ENCODE results near the gene ALDH9A1.
"Not testable (repeated sequence)": the region's sequence is repeated elsewhere in the genome, so short reads cannot be mapped to it uniquely, and the experiment has no call there.

The ALDH9A1 gene

GRCh38 chr1:165695031-165695430 lies 3.3 kb downstream of the ALDH9A1 start:
- no peak for DNase-seq (ENCODE audit: low read depth)
- no peak overlapping the region for H3K4me3 ChIP-seq (ENCODE audit: low read depth, low read length)

GRCh38 chr1:165688046-165688445 lies 10.3 kb downstream of the ALDH9A1 start:
- no peak for DNase-seq (ENCODE audit: low read depth)
- H3K4me3 ChIP-seq (ENCODE audit: low read depth, low read length): no peak overlapping the region

GRCh38 chr1:165686971-165687433 lies 11.4 kb downstream of the ALDH9A1 start:
- DNase-seq (ENCODE audit: low read depth): no peak
- no peak overlapping the region for H3K4me3 ChIP-seq (ENCODE audit: low read depth, low read length)

DNA sequence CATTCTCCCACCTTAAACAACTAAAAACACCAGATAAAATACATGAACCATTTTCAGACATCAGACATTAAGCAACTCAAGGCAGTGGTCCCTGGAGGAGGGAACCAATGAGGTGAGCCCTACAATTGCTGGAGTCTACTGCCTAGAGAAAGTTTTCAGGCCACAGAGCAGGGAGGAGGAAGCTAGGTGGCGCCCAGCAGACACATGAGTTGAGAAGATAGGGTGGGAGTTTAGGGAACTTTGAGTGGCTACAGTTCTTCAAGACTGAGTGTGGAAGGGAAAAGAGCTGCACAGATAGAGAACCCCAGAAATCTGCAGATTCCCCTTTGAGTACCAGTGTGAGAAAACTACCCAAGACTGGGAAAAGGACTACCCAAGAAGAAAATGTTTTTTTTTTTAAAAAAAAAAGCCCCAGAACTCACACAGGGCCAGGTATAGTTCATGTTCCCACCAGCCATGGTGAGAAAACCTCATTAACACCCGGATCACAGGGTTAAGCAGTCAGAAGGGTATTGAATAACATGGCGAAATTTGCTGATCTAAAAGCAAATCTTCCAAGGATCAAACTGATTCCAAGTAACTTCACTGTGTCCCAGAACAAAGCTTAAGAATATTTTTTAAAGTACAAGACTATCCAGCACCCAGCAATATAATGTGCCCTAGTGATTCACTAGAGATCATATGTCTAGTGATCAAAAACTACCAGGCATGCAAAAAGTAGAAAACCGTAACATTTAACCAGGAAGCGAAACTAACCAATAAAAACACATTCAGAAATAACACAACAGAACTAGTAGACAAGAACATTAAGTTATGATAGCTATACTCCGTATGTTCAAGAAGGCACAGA lies 12.0 kb downstream of the ALDH9A1 start:
- no peak for DNase-seq (ENCODE audit: low read depth)
- no peak overlapping the region for H3K4me3 ChIP-seq (ENCODE audit: low read depth, low read length)

DNA sequence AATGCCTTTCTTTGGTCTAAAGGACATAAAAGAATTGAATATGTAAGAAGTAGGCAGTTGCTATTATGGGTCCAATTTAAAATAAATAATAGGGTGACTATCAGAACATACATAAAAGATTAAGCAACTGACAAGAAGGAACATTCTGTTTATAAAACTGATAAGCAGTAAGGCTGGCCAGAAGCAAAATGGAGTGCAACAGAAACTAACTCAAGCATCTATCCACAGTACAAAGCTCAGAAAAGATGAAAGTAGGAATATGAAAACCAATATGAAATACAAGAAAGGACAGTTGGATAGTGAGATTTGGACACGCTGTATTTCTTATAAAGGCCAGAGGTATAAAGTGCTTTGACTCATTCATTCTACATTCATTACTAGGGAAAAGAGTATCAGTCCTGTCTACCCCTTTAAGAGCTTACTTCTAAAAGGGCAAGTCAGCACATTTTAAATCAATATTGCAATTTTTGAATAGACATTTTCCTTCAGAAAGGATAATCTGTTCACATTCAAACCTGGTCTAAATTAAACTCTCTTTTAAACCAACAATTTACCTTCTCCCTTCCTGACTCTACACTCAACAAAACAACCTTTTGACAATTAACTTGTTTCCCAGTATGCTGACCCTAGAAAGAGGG lies 14.4 kb downstream of the ALDH9A1 start:
- DNase-seq (ENCODE audit: low read depth): no peak
- H3K4me3 ChIP-seq (ENCODE audit: low read depth, low read length): no peak overlapping the region

DNA sequence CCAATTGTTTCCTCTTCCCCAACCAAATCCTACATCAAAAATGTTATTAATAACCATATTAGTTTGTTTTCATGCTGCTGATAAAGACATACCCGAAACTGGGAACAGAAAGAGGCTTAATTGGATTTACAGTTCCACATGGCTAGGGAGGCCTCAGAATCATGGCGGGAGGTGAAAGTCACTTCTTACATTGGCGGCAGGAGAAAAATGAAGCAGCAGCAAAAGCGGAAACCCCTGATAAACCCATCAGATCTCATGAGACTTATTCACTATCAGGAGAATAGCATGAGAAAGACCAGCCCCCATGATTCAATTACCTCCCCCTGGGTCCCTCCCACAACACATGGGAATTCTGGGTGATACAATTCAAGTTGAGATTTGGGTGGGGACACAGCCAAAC lies 17.6 kb downstream of the ALDH9A1 start:
- DNase-seq (ENCODE audit: low read depth): not testable (repeated sequence)

DNA sequence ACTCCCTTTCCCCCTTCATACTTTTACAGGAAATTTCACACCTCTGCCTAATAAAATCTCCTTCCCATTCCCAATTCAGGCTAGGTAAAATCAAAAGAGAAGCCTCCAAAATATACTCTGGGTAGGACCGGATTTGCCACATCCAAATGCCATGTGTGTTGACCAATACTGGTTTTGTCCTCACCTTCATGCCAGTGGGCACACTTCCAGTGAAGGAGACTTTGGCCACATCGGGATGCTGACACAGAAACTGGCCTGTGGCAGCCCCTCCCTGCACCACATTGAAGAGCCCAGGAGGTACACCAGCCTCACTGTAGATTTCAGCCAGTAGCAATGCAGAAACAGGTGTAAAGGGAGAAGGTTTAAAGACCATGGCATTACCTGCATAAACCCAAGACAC lies 18.1 kb downstream of the ALDH9A1 start:
- DNase-seq (ENCODE audit: low read depth): no peak
- no peak overlapping the region for H3K4me3 ChIP-seq (ENCODE audit: low read depth, low read length)

More for the DNA sequence above, 17.6 kb downstream of the ALDH9A1 start:
- H3K4me3 ChIP-seq (ENCODE audit: low read depth, low read length): not testable (repeated sequence)

DNA sequence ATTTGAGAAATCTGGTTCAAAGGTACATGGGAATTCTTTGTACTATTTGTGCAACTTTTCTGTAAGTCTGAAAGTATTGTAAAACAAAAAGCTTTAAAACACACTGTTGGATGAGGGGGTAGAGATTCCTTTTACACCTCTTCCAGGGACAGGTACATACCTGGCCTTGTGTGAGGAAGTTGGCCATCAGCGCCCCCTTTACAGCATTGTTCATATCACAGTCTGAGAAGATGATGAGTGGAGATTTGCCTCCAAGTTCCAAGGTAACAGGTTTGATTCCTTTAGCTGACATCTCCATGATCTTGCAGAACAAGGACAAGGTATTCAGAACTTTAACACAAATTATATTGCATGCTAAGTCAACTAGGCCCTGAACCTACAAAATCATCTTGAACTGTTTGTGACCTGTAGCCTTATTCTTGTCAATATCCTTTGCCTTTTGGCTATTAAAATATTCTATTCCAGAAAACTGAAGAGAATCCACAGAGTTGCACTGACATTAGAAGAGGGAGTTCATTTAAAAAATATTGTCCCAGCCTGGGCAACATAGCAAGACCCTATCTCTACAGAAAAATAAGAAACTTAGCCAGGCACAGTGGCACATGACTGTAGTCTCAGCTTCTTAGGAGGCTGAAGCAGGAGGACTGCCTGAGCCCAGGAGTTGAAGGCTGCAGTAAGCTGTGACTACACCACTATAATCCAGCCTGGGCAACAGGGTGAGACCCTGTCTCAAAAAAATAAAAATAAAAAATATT lies 18.9 kb downstream of the ALDH9A1 start:
- H3K4me3 ChIP-seq (ENCODE audit: low read depth, low read length): no peak overlapping the region
- no peak for DNase-seq (ENCODE audit: low read depth)

DNA sequence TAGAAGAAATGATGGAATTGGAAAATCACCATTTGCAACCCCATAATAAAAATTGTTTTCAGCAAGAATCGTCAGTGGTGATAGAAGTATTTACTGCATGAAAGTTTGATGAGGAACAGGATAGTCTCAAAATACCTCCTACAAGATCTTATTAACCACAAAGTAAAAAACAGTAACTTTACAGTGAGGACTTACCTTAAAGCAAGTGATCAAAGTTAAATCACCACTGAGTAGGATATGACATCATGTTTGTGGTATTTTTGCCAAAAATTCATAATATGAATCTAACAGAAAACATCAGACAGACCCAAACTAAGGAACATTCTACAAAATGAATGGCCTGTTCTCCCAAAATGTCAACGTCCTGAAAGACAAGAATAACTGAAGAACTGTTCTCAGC lies 19.9 kb downstream of the ALDH9A1 start:
- DNase-seq (ENCODE audit: low read depth): no peak
- no peak overlapping the region for H3K4me3 ChIP-seq (ENCODE audit: low read depth, low read length)

DNA sequence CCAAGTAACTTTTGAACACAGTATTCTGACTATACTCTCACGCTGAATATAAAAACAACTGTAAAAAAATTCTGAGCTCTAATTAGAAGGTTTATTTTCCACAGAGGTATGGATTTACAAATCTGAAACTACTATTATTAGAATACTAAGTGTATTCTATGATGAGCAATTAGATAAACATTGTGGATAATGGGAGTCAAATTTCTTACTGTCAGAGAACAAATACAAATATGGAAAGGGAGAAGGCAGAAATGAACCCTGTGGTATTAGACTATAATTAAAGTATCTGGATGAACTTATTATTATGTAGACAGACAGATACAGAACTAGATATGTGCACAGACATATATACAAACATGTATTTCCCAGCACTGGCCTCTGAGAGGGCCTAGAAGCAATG lies 22.6 kb downstream of the ALDH9A1 start:
- H3K4me3 ChIP-seq (ENCODE audit: low read depth, low read length): no peak overlapping the region
- DNase-seq (ENCODE audit: low read depth): no peak

GRCh38 chr1:165674599-165674998 lies 23.8 kb downstream of the ALDH9A1 start:
- no peak overlapping the region for H3K4me3 ChIP-seq (ENCODE audit: low read depth, low read length)
- DNase-seq (ENCODE audit: low read depth): no peak

DNA sequence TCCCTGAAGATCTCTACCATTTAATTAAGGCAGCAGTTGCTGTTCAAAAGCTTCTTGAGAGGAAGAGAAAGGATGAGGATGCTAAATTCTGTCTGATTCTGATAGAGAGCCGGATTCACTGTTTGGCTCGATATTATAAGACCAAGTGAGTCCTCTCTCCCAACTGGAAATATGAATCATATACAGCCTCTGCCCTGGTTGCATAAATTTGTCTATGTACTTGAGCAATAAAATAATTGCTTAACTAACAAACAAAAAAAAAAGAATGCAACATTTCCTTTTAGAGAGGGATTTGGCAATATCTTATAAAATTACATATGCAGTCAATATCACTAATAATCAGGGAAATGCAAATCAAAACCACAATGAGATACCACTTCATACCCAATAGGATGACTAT lies 26.8 kb downstream of the ALDH9A1 start:
- no peak overlapping the region for H3K4me3 ChIP-seq (ENCODE audit: low read depth, low read length)
- DNase-seq (ENCODE audit: low read depth): no peak

DNA sequence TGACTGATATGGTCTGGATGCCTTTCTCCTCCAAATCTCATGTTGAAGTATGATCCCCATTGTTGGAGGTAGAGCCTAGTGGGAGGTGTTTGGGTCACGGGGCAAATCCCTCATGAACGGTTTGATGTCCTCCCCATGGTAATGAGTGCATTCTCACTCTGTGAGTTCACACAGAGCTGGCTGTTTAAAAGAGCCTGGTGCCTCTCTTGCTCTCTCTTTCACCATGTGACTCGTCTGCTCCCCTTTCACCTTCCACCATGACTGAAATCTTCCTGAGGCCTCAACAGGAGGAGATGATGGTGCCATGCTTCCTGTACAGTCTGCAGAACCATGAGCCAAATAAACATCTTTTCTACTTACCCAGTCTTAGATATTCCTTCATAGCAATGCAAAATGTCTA lies 30.2 kb downstream of the ALDH9A1 start:
- H3K4me3 ChIP-seq (ENCODE audit: low read depth, low read length): no peak overlapping the region
- DNase-seq (ENCODE audit: low read depth): no peak

GRCh38 chr1:165666152-165666825 lies 32.1 kb downstream of the ALDH9A1 start:
- peak; percentile 32 for DNase-seq (ENCODE audit: low read depth)
- H3K4me3 ChIP-seq (ENCODE audit: low read depth, low read length): no peak overlapping the region

- DNase-seq (ENCODE audit: low read depth): no peak
- H3K4me3 ChIP-seq (ENCODE audit: low read depth, low read length): no peak overlapping the region
These were observed 36.2 kb downstream of the ALDH9A1 start for GRCh38 chr1:165662186-165662585.

GRCh38 chr1:165661703-165662102 lies 36.7 kb downstream of the ALDH9A1 start:
- H3K4me3 ChIP-seq (ENCODE audit: low read depth, low read length): no peak overlapping the region
- no peak for DNase-seq (ENCODE audit: low read depth)

DNA sequence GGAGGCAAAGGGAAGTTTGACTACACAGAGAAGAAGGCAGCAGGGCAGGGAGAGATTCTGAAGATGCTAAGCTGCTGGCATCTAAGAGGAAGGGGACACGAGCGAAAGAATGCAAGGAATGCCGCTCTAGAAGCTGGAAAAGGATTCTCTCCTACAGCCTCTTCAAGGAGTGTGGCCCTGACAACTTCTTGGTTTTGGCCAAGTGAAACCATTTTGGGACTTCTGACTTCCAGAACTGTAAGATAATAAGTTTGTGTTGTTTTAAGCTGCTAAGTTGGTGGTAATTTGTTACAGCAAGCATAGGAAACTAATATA lies 38.8 kb downstream of the ALDH9A1 start:
- no peak for DNase-seq (ENCODE audit: low read depth)
- no peak overlapping the region for H3K4me3 ChIP-seq (ENCODE audit: low read depth, low read length)

- H3K4me3 ChIP-seq (ENCODE audit: low read depth, low read length); DNase-seq (ENCODE audit: low read depth): not testable (repeated sequence)
These were observed 39.4 kb downstream of the ALDH9A1 start for GRCh38 chr1:165658766-165659580.

- H3K4me3 ChIP-seq (ENCODE audit: low read depth, low read length): no peak overlapping the region
- DNase-seq (ENCODE audit: low read depth): no peak
These were observed 47.3 kb downstream of the ALDH9A1 start for GRCh38 chr1:165650981-165651625.
